Astrocyte of the cerebellum (primary cell): ENCODE data around the gene DCUN1D1.
A peak's percentile ranks its signal among the peaks of the same experiment; 100 is the strongest.

Experiments
- DNase-seq: peaks from one replicate; pipeline ENCODE4 v3.0.0-alpha.2; 2011; ENCODE audit warnings: low read depth
- H3K4me3 ChIP-seq: 2 replicates; pipeline ENCODE4 v1.5.1; 2011; ENCODE audit warnings: mild to moderate bottlenecking, low read depth, low read length, moderate library complexity
- CTCF ChIP-seq: IDR thresholded peaks from 2 replicates; pipeline ENCODE4 v1.5.1; 2012; ENCODE audit warnings: low read length, low read depth, moderate library complexity, mild to moderate bottlenecking; ENCODE audit errors: missing control alignments
- in situ Hi-C: cut with HindIII; loops from 2 replicates; pipeline ENCODE4 v1.10.0; 2017; ENCODE audit warnings: low sequenced_read_pairs

The DCUN1D1 gene

GRCh38 chr3:182914341-182914740 is 66.0 kb downstream of the DCUN1D1 start:
- in situ Hi-C loops: no loop called here
- no peak for DNase-seq
- H3K4me3 ChIP-seq: no peak overlapping the region
- no peak for TF ChIP-seq CTCF

- no peak overlapping the region for H3K4me3 ChIP-seq
- TF ChIP-seq CTCF: no peak
- in situ Hi-C loops: no loop called here
- no peak for DNase-seq
Observed at GRCh38 chr3:182913889-182914288, 66.4 kb downstream of the DCUN1D1 start.

- no peak for DNase-seq
- no peak for TF ChIP-seq CTCF
- H3K4me3 ChIP-seq: no peak overlapping the region
- in situ Hi-C loops: no loop called here
Observed at GRCh38 chr3:182912474-182912873, 67.9 kb downstream of the DCUN1D1 start.

GRCh38 chr3:182911782-182912111 is 68.6 kb downstream of the DCUN1D1 start:
- TF ChIP-seq CTCF: no peak

GRCh38 chr3:182910936-182911781 is 69.2 kb downstream of the DCUN1D1 start:
- TF ChIP-seq CTCF: no peak
- DNase-seq: no peak
- in situ Hi-C loops: no loop called here
- H3K4me3 ChIP-seq: no peak overlapping the region

More at GRCh38 chr3:182911782-182912111, 68.6 kb downstream of the DCUN1D1 start:
- in situ Hi-C loops: no loop called here
- no peak overlapping the region for H3K4me3 ChIP-seq
- DNase-seq: no peak

GRCh38 chr3:182909318-182910040 is 70.9 kb downstream of the DCUN1D1 start:
- in situ Hi-C loops: no loop called here
- DNase-seq: peak; percentile 6
- H3K4me3 ChIP-seq: no peak overlapping the region
- TF ChIP-seq CTCF: peak; percentile 42
